HG02840 (cell line): ENCODE data around the gene KCNIP3.
"Not testable (repeated sequence)": the region's sequence is repeated elsewhere in the genome, so short reads cannot be mapped to it uniquely, and the experiment has no call there.

Experiments used
- ATAC-seq: cut with Tn5 transposase; IDR thresholded peaks from one replicate; pipeline ENCODE4 v1.9.1; 2021; ENCODE audit warnings: mild to moderate bottlenecking, moderate library complexity, moderate number of reproducible peaks; ENCODE audit not compliant: unreplicated experiment, low FRiP score

Gene KCNIP3

GRCh38 chr2:95296880-95297487, at the start of gene KCNIP3:
Gene KCNIP3 (plus strand): TSS chr2:95297347. CDS start chr2:95297439, 92 bp downstream.
- ATAC-seq = no peak

GRCh38 chr2:95258271-95258670, 38.9 kb upstream of the KCNIP3 start:
- ATAC-seq = no peak

GRCh38 chr2:95260028-95261023, 36.8 kb upstream of the KCNIP3 start:
- ATAC-seq = no peak

DNA sequence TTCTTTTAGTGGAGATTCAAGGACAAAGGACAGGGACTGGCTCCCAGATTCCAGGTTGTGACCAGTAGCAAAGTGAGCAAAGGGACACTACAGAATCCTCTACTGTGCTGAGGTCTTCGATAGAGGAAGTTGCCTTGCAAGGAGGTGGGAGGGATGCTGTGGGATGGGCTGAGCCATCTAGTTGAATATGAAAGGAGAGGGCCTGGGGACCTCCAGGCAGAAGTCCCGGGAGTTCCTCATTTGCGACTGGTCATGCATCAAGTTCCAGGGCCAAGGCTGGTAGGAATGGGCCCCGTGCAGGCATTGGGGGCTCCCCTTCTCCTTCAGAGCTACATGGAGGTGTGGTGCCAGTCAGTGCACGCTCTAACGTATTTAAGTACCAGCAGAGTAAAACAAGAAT, 35.5 kb upstream of the KCNIP3 start:
- no peak for ATAC-seq

GRCh38 chr2:95262896-95263542, 34.1 kb upstream of the KCNIP3 start:
- no peak for ATAC-seq

GRCh38 chr2:95264624-95265023, 32.5 kb upstream of the KCNIP3 start:
- ATAC-seq = no peak

DNA sequence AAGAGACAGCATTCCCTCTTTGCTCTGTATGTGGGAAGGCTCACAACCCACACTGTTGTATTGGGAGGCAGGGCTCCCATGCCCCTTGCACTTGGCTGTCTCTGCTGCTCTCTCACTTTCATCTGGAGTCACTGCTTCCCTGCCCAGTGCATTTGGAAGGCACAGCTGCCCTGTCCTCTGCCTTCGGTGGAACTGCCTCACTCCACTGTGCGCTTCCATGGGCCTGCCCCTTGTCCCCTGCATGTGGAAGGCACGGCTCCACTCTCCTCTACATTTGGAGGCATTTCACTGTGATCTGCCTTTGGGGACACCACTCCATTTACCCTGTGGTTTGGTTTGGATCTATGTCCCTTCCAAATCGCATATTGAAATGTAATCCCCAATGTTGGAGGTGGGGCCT, 32.0 kb upstream of the KCNIP3 start:
- no peak for ATAC-seq

- no peak for ATAC-seq
Measured at GRCh38 chr2:95266781-95267430, 30.2 kb upstream of the KCNIP3 start.

DNA sequence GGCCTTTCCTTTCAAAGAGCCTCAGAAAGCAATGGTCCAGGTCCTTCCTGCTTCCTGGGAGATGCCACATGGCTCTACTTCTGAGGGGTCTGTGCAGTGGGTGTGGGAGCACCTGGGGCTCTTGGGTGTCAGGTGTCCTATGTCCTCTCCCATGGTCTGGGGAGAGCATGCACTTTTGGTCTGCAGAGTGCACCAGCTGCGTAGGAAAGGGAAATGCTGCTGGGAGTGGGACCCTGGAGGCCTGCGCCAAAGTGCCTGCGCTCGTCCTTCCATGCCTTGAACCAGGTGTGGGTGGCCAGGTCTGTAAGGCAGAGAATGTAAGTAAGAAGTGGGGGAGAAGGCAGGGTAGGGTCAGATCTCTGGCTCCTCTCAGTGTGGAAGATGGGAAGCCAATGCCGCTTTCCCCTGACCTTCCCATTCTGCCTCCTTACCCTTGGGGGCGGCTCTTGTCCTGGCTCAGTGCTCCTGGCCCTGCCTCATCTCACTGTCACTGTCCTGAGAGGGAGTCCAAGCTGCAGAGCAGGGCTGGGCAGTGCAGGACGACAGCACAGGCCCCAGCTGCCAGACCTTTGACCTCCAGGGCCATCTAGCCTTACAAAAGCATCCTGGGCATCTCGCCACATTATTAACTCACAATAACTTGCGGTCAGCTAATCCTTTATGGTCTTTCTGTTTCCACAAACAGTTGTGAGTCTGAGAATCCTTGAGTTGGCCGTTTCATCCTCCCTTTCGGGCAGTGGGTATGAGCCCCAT, 29.5 kb upstream of the KCNIP3 start:
- ATAC-seq = no peak

DNA sequence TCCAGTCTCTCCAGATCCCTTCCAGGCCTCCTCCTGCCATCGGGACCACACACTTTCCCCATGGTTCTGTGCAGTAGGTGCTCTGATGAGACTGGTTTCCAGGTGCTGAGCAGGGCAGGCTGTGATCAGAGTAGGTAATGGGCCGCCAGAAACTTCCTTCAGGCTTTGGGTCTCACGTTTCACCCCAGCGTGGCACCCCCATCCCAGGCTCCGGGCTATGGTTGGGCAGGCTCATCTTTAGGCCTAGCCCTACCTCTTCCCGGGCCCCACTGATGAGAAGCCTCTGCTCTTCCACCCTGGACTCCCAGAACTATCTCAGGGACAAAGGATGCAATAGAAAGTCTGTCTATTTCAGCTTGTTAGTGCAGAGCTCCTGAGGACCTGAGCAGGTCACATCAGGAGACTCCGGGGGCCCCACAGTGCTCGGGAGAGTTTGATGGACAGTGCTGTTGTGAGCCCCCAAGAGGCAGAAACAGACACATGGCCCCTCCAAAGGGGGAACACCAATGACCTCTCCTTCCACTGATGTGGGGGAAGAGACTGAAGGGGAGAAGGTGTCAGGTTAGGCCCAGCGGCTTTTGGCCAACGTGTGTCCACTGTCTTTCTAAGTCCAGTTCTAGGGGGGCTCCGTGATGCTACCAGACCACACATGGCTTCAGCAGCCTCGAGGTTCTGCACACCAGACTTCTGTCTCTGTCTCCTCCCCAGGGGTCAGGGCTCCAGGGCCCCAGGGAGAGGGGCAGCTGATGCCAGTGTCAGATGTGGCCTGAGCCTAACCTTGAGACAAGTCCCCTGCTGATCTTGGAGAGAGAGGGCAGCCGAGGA, 28.7 kb upstream of the KCNIP3 start:
- no peak for ATAC-seq

- no peak for ATAC-seq
Measured at GRCh38 chr2:95269036-95269680, 28.0 kb upstream of the KCNIP3 start.

DNA sequence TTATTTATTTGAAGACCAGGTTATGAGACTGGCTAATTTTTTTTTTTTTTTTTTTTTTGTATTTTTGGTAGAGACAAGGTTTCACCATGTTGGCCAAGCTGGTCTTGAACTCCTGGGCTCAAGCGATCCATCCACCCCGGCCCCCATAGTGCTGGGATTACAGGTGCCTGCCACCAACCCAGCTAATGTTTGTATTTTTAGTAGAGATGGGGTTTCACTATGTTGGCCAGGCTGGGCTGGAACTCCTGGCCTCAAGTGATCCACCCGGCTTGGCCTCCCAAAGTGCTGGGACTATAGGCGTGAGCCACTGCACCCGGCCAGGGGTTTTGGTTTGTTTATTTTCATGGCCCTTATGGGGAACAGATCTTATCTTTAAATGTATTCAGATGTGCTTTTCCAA, 27.4 kb upstream of the KCNIP3 start:
- ATAC-seq = not testable (repeated sequence)

GRCh38 chr2:95270541-95271081, 26.5 kb upstream of the KCNIP3 start:
- no peak for ATAC-seq

DNA sequence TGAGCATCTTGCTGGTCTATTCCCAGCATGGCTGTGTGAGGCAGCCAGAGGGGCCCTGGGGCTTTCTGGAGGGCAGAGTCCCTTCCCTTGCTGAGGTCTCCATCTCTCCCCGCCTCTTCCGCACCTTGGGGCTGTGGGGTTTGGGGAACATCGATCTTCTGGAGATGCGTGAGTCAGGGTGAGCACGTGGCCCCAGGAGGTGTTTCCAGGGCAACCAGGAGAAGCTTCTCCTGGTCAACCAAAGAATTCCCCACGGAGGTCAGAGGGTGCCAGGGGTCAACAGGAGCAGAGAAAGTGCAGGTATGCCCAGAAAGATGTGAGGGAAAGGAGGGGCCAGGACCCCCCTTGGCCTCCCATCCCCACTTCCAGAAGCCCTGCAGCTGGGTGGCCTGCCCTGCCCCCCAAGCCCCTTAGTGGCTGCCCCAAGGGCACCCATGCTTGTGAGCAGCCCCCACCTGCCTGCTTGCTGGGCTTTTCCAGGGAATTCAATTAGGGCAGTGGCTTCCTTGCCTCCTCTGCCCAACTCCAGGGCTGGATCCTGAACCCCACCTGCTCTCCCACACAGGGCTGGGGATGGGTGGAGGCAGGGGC, 25.7 kb upstream of the KCNIP3 start:
- no peak for ATAC-seq

DNA sequence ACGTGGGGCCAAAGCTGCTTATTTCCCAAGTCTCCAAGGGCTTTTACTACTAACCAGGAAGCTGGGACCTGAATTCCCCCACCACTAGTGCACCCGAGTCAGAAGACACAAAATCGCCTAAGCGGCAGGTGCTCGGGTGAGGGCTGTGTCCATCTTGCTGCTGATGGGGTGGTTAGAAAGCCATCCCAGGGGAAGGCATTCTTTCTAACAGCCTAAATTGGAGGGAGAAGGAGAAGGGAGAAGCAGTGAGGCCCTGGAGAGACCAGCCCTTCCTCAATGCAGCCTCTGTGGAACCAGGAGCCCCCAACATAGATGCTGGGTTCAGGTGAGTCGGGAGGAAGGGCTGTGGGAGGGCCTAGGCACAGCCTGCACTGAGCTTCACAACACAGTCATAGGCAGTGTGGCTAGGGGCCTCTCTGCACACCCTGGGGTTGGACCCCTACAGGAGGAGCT, 24.8 kb upstream of the KCNIP3 start:
- no peak for ATAC-seq

- no peak for ATAC-seq
Measured at GRCh38 chr2:95272781-95273180, 24.4 kb upstream of the KCNIP3 start.

DNA sequence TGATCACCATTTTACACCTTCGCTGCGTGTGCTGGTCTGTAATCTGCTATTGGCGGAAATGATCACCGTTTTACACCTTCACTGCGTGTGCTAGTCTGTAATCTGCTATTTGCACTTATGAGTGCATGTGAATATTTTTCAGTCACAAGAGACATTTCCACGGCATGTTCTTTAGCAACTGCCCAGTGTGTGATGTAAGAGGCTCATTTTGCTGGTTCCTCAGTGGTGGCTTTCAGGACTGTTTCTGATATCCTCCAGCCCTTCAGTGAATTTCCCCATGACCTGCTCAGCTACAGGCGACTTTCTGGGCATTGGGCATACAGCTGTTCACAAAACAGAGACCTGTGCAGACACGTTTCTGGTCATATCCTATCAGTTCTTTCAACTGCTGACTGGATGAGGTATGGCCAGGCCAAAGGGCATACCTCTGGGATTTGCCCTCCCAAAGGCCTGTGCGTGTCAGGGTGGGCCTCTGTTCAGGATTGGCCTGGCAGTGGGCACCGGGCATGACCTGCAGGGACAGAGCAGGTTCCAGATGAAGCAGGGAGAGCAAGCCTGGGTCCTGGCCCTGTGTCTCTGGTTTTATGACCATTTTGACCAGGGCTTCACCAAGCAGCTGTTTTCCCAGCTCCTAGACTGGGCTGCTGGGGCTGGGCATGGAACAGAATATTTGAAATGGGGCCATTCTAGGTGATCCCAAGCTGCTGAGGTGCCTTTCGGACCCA, 23.4 kb upstream of the KCNIP3 start:
- no peak for ATAC-seq
